Caco-2 (cell line): ENCODE measurements around the gene FAM174C. TPM values are rescaled to one million over a fixed set of nuclear protein-coding genes. Genes with fewer than 3 reads are reported as not detected.

Experiments used
- BruUV-seq: library from RNA; stranded (reverse); fragments of 400-500 nt; replicated peaks from 2 replicates; lab custom pipeline; 2021; lab: Mats Ljungman, UMichigan
- CTCF ChIA-PET: fragments of 300-600 bp; sonication (Branson Sonifier 250); formaldehyde crosslinking; loops from one replicate; lab custom pipeline; 2022; ENCODE audit warnings: antibody characterized with exemption; lab: Charles Lee
- POLR2A ChIA-PET: fragments of 300-600 bp; sonication (Branson Sonifier 250); formaldehyde crosslinking; loops from one replicate; lab custom pipeline; 2022; ENCODE audit warnings: antibody characterized with exemption; lab: Charles Lee
- DNase-seq, 2 experiments: peaks; one replicate each; pipeline versions ENCODE4 v3.0.0 to v3.0.0-alpha.2; 2020 to 2022
- H3K27me3 ChIP-seq: replicated peaks from 2 replicates; pipeline ENCODE4 v1.6.0; 2011; ENCODE audit warnings: low read length; ENCODE audit not compliant: control insufficient read depth, insufficient read depth
- H3K36me3 ChIP-seq: 2 replicates; pipeline ENCODE4 v1.5.1; 2011; ENCODE audit warnings: low read length; ENCODE audit not compliant: control insufficient read depth, insufficient read depth
- H3K4me1 ChIP-seq: fragments of 250-450 bp; sonication (Bioruptor Pico); 2 replicates; pipeline ENCODE4 v1.5.1; 2020; ENCODE audit warnings: mild to moderate bottlenecking
- H3K4me3 ChIP-seq: 2 replicates; pipeline ENCODE4 v1.5.1; 2011; ENCODE audit warnings: low read depth, mild to moderate bottlenecking, control low read depth, low read length
- H3K9me3 ChIP-seq: fragments of 250-450 bp; sonication (Bioruptor Pico); 2 replicates; pipeline ENCODE4 v1.5.1; 2020; ENCODE audit warnings: mild to moderate bottlenecking, moderate library complexity
- H3K27ac Mint-ChIP-seq: one replicate; pipeline ENCODE4 v1.8.0; 2022; ENCODE audit warnings: mixed read lengths; ENCODE audit not compliant: unreplicated experiment
- H3K27me3 Mint-ChIP-seq: one replicate; pipeline ENCODE4 v1.8.0; 2022; ENCODE audit warnings: mixed read lengths; ENCODE audit not compliant: insufficient read depth, unreplicated experiment
- H3K36me3 Mint-ChIP-seq: one replicate; pipeline ENCODE4 v1.8.0; 2022; ENCODE audit warnings: mild to moderate bottlenecking, mixed read lengths; ENCODE audit not compliant: insufficient read depth, unreplicated experiment
- H3K4me1 Mint-ChIP-seq: one replicate; pipeline ENCODE4 v1.8.0; 2022; ENCODE audit warnings: low read depth, mixed read lengths; ENCODE audit not compliant: unreplicated experiment
- H3K4me3 Mint-ChIP-seq: one replicate; pipeline ENCODE4 v1.8.0; 2022; ENCODE audit warnings: mild to moderate bottlenecking, moderate library complexity, mixed read lengths; ENCODE audit not compliant: unreplicated experiment
- H3K9me3 Mint-ChIP-seq: one replicate; pipeline ENCODE4 v1.8.0; 2022; ENCODE audit warnings: mixed read lengths; ENCODE audit not compliant: unreplicated experiment
- CTCF ChIP-seq, 2 experiments: fragments of 200-600 bp in 1 of 2; IDR thresholded peaks; 1 replicate in 1 of 2; 2 replicates in 1 of 2; pipeline versions ENCODE4 v1.5.1 to v1.8.0; 2011 to 2022; ENCODE audit warnings: antibody characterized with exemption in 1 of 2, control low read depth in 1 of 2, inconsistent platforms in 1 of 2, low read depth in 1 of 2, low read length in 1 of 2, mild to moderate bottlenecking in 1 of 2, moderate library complexity in 1 of 2; ENCODE audit not compliant: insufficient read depth in 1 of 2, severe bottlenecking in 1 of 2, unreplicated experiment in 1 of 2
- intact Hi-C: fragments of 100-400 bp; cut with micrococcal nuclease; formaldehyde crosslinking; loops from one replicate; pipeline ENCODE4 v1.10.0; 2022; ENCODE audit not compliant: unreplicated experiment
- total RNA-seq: library from RNA; stranded (reverse); gene quantifications from 2 replicates; pipeline ENCODE4 v1.2.3, GENCODE V29; 2022

The FAM174C gene
- total RNA-seq, 1 experiment from 2014 or later: 51.0 TPM

GRCh38 chr19:1259876-1260748, 15.2 kb upstream of the FAM174C start:
- POLR2A ChIA-PET: interaction anchor here (0.5 to 3.1 kb wide), 6 partner anchors 9 to 345 kb away, joined by 3 to 62 read pairs (median 3); partner anchors contain the start of gene CIRBP
- peaks cover 90% of the 10 kb centered on the region for H3K36me3 Mint-ChIP-seq
- no peak for TF ChIP-seq CTCF (IDR thresholded peaks at IDR 0.05; ENCODE audit: insufficient read depth in 1 of 2, low read depth in 1 of 2, low read length in 1 of 2, severe bottlenecking in 1 of 2, unreplicated experiment in 1 of 2)
- H3K9me3 Mint-ChIP-seq: no peaks in the 10 kb centered on the region
- H3K4me1 Mint-ChIP-seq: peaks cover 24% of the 10 kb centered on the region
- peak overlapping the region; percentile 39 for H3K4me3 ChIP-seq
- peak in 1 of 2 experiments; percentile 53 for DNase-seq
- BruUV-seq: no TSS peak
- CTCF ChIA-PET: interaction anchor here (0.5 to 5.2 kb wide), 4 partner anchors 9 to 231 kb away, joined by 3 to 41 read pairs (median 4); partner anchors contain the start of genes CIRBP and REEP6
- H3K27me3 ChIP-seq: no peaks in the 10 kb centered on the region
- peaks cover 72% of the 10 kb centered on the region for H3K4me1 ChIP-seq
- intact Hi-C loops: loop anchor here (1.0 kb wide), 2 partner anchors 9 kb away; partner anchors contain the start of gene CIRBP
- H3K36me3 ChIP-seq: peaks cover 7% of the 10 kb centered on the region
- H3K27ac Mint-ChIP-seq: peak overlapping the region; percentile 98
- H3K27me3 Mint-ChIP-seq: no peaks in the 10 kb centered on the region
- H3K9me3 ChIP-seq: no peaks in the 10 kb centered on the region
- peak overlapping the region; percentile 78 for H3K4me3 Mint-ChIP-seq

- peak overlapping the region; percentile 65 for H3K4me3 ChIP-seq
- peak; percentile 96 to 97 for DNase-seq
- peaks cover 24% of the 10 kb centered on the region for H3K4me1 Mint-ChIP-seq
- peaks cover 1% of the 10 kb centered on the region for H3K36me3 ChIP-seq
- intact Hi-C loops: no loop called here
- no peaks in the 10 kb centered on the region for H3K9me3 ChIP-seq
- H3K27me3 Mint-ChIP-seq: no peaks in the 10 kb centered on the region
- CTCF ChIA-PET: interaction anchor here (5.2 kb wide), 1 partner anchor 17 kb away, joined by 41 read pairs; no protein-coding TSS in a partner anchor
- TF ChIP-seq CTCF (IDR thresholded peaks at IDR 0.05; ENCODE audit: insufficient read depth in 1 of 2, low read depth in 1 of 2, low read length in 1 of 2, severe bottlenecking in 1 of 2, unreplicated experiment in 1 of 2): no peak
- peak overlapping the region; percentile 78 for H3K4me3 Mint-ChIP-seq
- H3K9me3 Mint-ChIP-seq: no peaks in the 10 kb centered on the region
- POLR2A ChIA-PET: interaction anchor here (0.6 to 3.1 kb wide), 5 partner anchors 8 to 345 kb away, joined by 3 to 62 read pairs (median 3); partner anchors contain the start of gene CIRBP
- H3K36me3 Mint-ChIP-seq: peaks cover 89% of the 10 kb centered on the region
- peak overlapping the region; percentile 98 for H3K27ac Mint-ChIP-seq
- peaks cover 66% of the 10 kb centered on the region for H3K4me1 ChIP-seq
- no peaks in the 10 kb centered on the region for H3K27me3 ChIP-seq
- BruUV-seq: no TSS peak
Observed at GRCh38 chr19:1260749-1261537, 14.4 kb upstream of the FAM174C start.

DNA sequence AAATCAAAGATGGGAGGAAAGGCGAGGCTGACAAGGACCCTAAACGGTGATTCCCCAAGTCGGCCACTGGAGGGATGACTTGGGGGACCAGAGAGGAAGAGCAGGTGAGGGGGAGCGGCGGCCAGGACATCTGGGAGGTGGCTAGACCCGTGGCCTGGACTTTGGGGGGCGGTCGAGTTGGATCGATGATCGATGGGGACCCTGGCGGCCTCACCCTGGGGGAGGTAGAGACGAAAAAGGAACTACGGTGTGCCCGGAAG, 13.9 kb upstream of the FAM174C start:
- intact Hi-C loops: no loop called here
- Histone ChIP-seq H3K27me3 (no peaks in the 10 kb centered on the region), H3K9me3 (no peaks in the 10 kb centered on the region), H3K36me3 (peaks cover under 1% of the 10 kb centered on the region), H3K4me1 (peaks cover 65% of the 10 kb centered on the region), H3K4me3 (peak overlapping the region; percentile 65)
- H3K4me3 Mint-ChIP-seq: peak overlapping the region; percentile 78
- no TSS peak for BruUV-seq
- peak in 1 of 2 experiments; percentile 1 for TF ChIP-seq CTCF (IDR thresholded peaks at IDR 0.05; ENCODE audit: insufficient read depth in 1 of 2, low read depth in 1 of 2, low read length in 1 of 2, severe bottlenecking in 1 of 2, unreplicated experiment in 1 of 2)
- peaks cover 89% of the 10 kb centered on the region for H3K36me3 Mint-ChIP-seq
- peak overlapping the region; percentile 98 for H3K27ac Mint-ChIP-seq
- no peaks in the 10 kb centered on the region for H3K9me3 Mint-ChIP-seq
- no peak for DNase-seq
- no peaks in the 10 kb centered on the region for H3K27me3 Mint-ChIP-seq
- CTCF ChIA-PET: interaction anchor here (5.2 kb wide), 1 partner anchor 17 kb away, joined by 41 read pairs; no protein-coding TSS in a partner anchor
- POLR2A ChIA-PET: interaction anchor here (1.8 to 3.1 kb wide), 2 partner anchors 8 kb away, joined by 8 to 62 read pairs; partner anchors contain the start of gene CIRBP
- peaks cover 24% of the 10 kb centered on the region for H3K4me1 Mint-ChIP-seq
